Mesothelial cell of epicardium (in vitro differentiated cells): ENCODE measurements around the gene TRIM7. TPM values are rescaled to one million over a fixed set of nuclear protein-coding genes. Genes with fewer than 3 reads are reported as not detected.

Experiments used
- DNase-seq, 2 experiments: peaks; one replicate each; pipeline ENCODE4 v3.0.0; 2021; ENCODE audit warnings: low spot score in 2 of 2; ENCODE audit not compliant: unreplicated experiment in 2 of 2
- H3K27ac Mint-ChIP-seq: 2 replicates; pipeline ENCODE4 v1.8.0; 2021; ENCODE audit warnings: mixed read lengths
- H3K27me3 Mint-ChIP-seq: 2 replicates; pipeline ENCODE4 v1.8.0; 2021; ENCODE audit warnings: low read depth, mixed read lengths
- H3K36me3 Mint-ChIP-seq: 2 replicates; pipeline ENCODE4 v1.8.0; 2021; ENCODE audit warnings: mixed read lengths
- H3K4me1 Mint-ChIP-seq: 2 replicates; pipeline ENCODE4 v1.8.0; 2021; ENCODE audit warnings: mixed read lengths
- H3K4me3 Mint-ChIP-seq: 2 replicates; pipeline ENCODE4 v1.8.0; 2021; ENCODE audit warnings: mild to moderate bottlenecking, moderate library complexity, mixed read lengths
- H3K9me3 Mint-ChIP-seq: 2 replicates; pipeline ENCODE4 v1.8.0; 2021; ENCODE audit warnings: mixed read lengths
- CTCF ChIP-seq: fragments of 200-600 bp; sonication (generic); IDR thresholded peaks from one replicate; pipeline ENCODE4 v1.5.0; 2021; ENCODE audit warnings: antibody characterized with exemption; ENCODE audit not compliant: unreplicated experiment
- total RNA-seq: library from RNA; stranded (reverse); gene quantifications from 3 replicates; pipeline ENCODE4 v1.2.1, GENCODE V29; 2021

Gene TRIM7
- total RNA-seq, 1 donor from 2014 or later = 0.72 TPM

GRCh38 chr5:181222630-181223057, 17.6 kb upstream of the TRIM7 start:
- Mint-ChIP-seq H3K4me3 (peak overlapping the region; percentile 97), H3K36me3 (peaks cover 1% of the 10 kb centered on the region), H3K27ac (peak overlapping the region; percentile 99), H3K9me3 (no peaks in the 10 kb centered on the region), H3K4me1 (peaks cover 27% of the 10 kb centered on the region), H3K27me3 (peaks cover 4% of the 10 kb centered on the region)
- TF ChIP-seq CTCF = no peak
- no peak for DNase-seq

GRCh38 chr5:181221792-181222629, 17.0 kb upstream of the TRIM7 start:
- TF ChIP-seq CTCF = no peak
- H3K27ac Mint-ChIP-seq = peak overlapping the region; percentile 99
- peaks cover 4% of the 10 kb centered on the region for H3K27me3 Mint-ChIP-seq
- peak; percentile 85 to 99 for DNase-seq
- peaks cover 31% of the 10 kb centered on the region for H3K4me1 Mint-ChIP-seq
- no peaks in the 10 kb centered on the region for H3K9me3 Mint-ChIP-seq
- peak overlapping the region; percentile 97 for H3K4me3 Mint-ChIP-seq
- peaks cover 1% of the 10 kb centered on the region for H3K36me3 Mint-ChIP-seq

- H3K27me3 Mint-ChIP-seq = peaks cover 4% of the 10 kb centered on the region
- H3K9me3 Mint-ChIP-seq = no peaks in the 10 kb centered on the region
- no peak for TF ChIP-seq CTCF
- H3K27ac Mint-ChIP-seq = peak overlapping the region; percentile 99
- H3K36me3 Mint-ChIP-seq = peaks cover 1% of the 10 kb centered on the region
- H3K4me1 Mint-ChIP-seq = peaks cover 35% of the 10 kb centered on the region
- no peak for DNase-seq
- peak overlapping the region; percentile 97 for H3K4me3 Mint-ChIP-seq
Measured at GRCh38 chr5:181221105-181221791, 16.3 kb upstream of the TRIM7 start.

DNA sequence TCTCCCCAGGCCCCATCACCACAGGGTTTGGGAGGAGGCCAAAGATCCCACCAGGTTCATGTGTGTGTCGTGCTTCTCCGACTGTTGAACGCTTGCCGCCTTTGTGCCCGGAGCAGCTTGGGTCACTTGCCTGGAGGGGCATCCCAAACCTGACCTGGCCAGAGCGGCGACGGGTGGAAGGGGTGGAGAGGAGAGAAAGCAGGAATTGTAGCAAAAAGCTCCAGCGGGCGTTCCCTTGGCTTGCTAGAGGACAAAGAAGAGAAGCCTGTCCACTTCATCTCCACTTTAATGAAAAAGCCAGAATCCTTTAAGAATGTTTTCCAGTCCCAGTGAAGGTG, 15.2 kb upstream of the TRIM7 start:
- no peak for DNase-seq
- H3K36me3 Mint-ChIP-seq = no peaks in the 10 kb centered on the region
- peak overlapping the region; percentile 16 for H3K4me3 Mint-ChIP-seq
- TF ChIP-seq CTCF = no peak
- H3K27ac Mint-ChIP-seq = no peak overlapping the region
- peaks cover 4% of the 10 kb centered on the region for H3K27me3 Mint-ChIP-seq
- H3K4me1 Mint-ChIP-seq = peaks cover 32% of the 10 kb centered on the region
- H3K9me3 Mint-ChIP-seq = no peaks in the 10 kb centered on the region

- peak overlapping the region; percentile 46 for H3K4me3 Mint-ChIP-seq
- no peaks in the 10 kb centered on the region for H3K36me3 Mint-ChIP-seq
- no peak for DNase-seq
- H3K4me1 Mint-ChIP-seq = peaks cover 28% of the 10 kb centered on the region
- H3K27ac Mint-ChIP-seq = no peak overlapping the region
- no peak for TF ChIP-seq CTCF
- H3K9me3 Mint-ChIP-seq = no peaks in the 10 kb centered on the region
- peaks cover 8% of the 10 kb centered on the region for H3K27me3 Mint-ChIP-seq
Measured at GRCh38 chr5:181219262-181220177, 14.5 kb upstream of the TRIM7 start.
